Lower lobe of right lung (tissue), 2 donors: ENCODE data around the gene NR0B2. TPM values are rescaled to one million over a fixed set of nuclear protein-coding genes. Genes with fewer than 3 reads are reported as not detected.

Source experiments
- ATAC-seq, 2 donors: fragments of 200-7000 bp; cut with Tn5 transposase; one replicate each; pipeline ENCODE4 v1.9.1; 2020 to 2022; ENCODE audit warnings: mild to moderate bottlenecking in 2 of 2, moderate library complexity in 2 of 2
- DNase-seq: peaks from one replicate; pipeline ENCODE4 v3.0.0-alpha.2; 2020
- H3K27ac ChIP-seq: fragments of 200-600 bp; one replicate; pipeline ENCODE4 v1.8.0; 2022
- H3K27me3 ChIP-seq: fragments of 200-600 bp; one replicate; pipeline ENCODE4 v1.8.0; 2022; ENCODE audit warnings: low read depth
- H3K36me3 ChIP-seq: fragments of 200-600 bp; one replicate; pipeline ENCODE4 v1.8.0; 2022; ENCODE audit warnings: mild to moderate bottlenecking
- H3K4me1 ChIP-seq: fragments of 200-600 bp; one replicate; pipeline ENCODE4 v1.8.0; 2022
- H3K4me3 ChIP-seq: fragments of 200-600 bp; one replicate; pipeline ENCODE4 v1.8.0; 2022; ENCODE audit warnings: mild to moderate bottlenecking
- H3K9me3 ChIP-seq: fragments of 200-600 bp; one replicate; pipeline ENCODE4 v1.8.0; 2022
- CTCF ChIP-seq: fragments of 200-600 bp; IDR thresholded peaks from one replicate; pipeline ENCODE4 v1.8.0; 2022; ENCODE audit warnings: antibody characterized with exemption, mild to moderate bottlenecking
- intact Hi-C: fragments of 100-400 bp; cut with DNase I; formaldehyde crosslinking; loops from one replicate; pipeline ENCODE4 v1.11.0; 2022
- long read RNA-seq: library from polyadenylated mRNA; unstranded; transcript quantifications from one replicate; pipeline ENCODE4 v2.0.0, GENCODE V29; 2021
- total RNA-seq: library from RNA; stranded (reverse); fragmentation: NEBNext Ultra II Directional; extraction: Animal tissue kit (Norgen Biotek cat#: 25700); gene quantifications from one replicate; pipeline ENCODE4 v1.2.1, GENCODE V29; 2021
- donor health status: DM: no; HTN: yes; CAD: no; lungs with severe emphysema.

NR0B2 gene
- total RNA-seq, result 2.2 TPM
- long read RNA-seq, partial matches to known transcripts, result 0 of 1 reads
- long read RNA-seq, other reads (novel, unspliced or antisense), result 0 of 1 reads

DNA sequence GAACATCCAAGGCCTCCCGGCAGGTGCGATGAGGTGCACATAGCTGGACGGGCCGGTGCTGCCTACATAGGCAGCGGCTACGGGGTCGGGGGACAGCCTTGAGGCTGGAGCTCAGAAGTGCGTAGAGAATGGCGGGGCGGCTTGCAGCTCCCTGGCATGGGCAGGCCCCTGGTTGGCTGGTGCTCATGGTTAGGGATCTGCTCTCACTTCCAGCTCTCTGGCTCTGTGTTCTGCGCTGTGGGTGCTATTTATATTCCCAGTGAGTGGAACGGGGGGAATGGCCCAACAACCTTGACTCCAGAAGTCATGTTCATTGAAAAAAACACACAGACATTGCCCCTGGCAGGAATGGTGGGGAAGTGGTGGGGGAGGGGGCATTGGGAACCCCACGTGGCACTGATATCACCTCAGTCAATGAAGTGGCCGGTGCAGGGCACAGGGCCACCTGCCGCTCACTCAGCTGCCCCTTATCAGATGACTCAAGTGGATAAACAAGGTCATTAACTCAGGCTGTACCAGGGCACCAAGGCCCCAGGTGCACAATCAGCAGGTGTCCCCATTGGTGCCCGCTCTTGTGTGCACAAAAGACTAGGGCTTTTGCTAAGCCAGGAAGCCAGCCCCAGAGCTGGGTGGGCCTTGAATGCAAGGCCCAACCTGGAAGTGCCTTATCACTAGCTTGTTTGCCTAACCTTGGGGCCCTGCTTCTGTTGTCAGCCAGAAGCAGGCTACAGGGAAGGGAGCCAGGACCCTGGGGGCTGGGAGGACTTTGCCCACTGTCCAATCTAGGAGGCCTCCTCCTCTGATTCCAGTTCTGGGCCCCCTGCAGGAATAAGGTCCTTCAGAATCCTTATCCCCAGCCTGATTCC lies at the start of gene NR0B2:
Gene NR0B2, minus strand, starts transcription at position 222 of the 866 bp plus-strand sequence. Its CDS starts 35 bp downstream, at position 187.
- TF ChIP-seq CTCF, result no peak
- Histone ChIP-seq H3K4me3 (peak within 1 kb of the TSS; percentile 43), H3K9me3 (no peaks in the 10 kb centered on the region), H3K27me3 (no peaks in the 10 kb centered on the region), H3K4me1 (peaks cover 8% of the 10 kb centered on the region), H3K36me3 (no peaks in the 10 kb centered on the region), H3K27ac (peak within 1 kb of the TSS; percentile 84)
- DNase-seq, result peak; percentile 89
- peak; percentile 90 to 92 for ATAC-seq
- intact Hi-C loops, result no loop called here

DNA sequence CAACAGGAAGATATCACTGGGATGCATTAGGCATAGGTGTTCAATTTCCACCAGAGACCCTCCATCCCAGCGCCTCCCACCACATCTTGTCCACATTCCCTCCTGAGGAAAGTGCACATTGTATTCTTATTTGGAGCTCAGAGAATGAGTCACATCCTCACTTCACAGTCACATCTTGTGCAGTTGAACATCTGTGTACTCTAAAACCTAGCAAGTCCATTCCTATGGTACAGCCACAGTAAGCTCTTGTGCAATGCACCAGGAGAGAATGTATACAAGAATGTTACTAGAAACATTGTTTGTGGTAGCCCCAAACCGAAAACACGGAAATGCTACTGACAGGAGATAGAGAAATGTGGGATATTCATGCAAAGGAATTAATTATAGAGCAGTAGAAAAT lies 48.1 kb upstream of the NR0B2 start:
- Histone ChIP-seq H3K27ac (no peak overlapping the region), H3K9me3 (no peaks in the 10 kb centered on the region), H3K27me3 (peaks cover 36% of the 10 kb centered on the region), H3K36me3 (no peaks in the 10 kb centered on the region), H3K4me3 (no peak overlapping the region), H3K4me1 (peaks cover 17% of the 10 kb centered on the region)
- DNase-seq (no peak), ATAC-seq (no peak)
- intact Hi-C loops, result no loop called here
- TF ChIP-seq CTCF, result no peak

- Histone ChIP-seq H3K9me3 (no peaks in the 10 kb centered on the region), H3K4me3 (peak overlapping the region; percentile 64), H3K27ac (peak overlapping the region; percentile 75), H3K36me3 (no peaks in the 10 kb centered on the region), H3K4me1 (peaks cover 17% of the 10 kb centered on the region), H3K27me3 (peaks cover 33% of the 10 kb centered on the region)
- DNase-seq (no peak), ATAC-seq (peak in 1 of 2 donors; percentile 3)
- intact Hi-C loops, result no loop called here
- TF ChIP-seq CTCF, result no peak
Measured at GRCh38 chr1:26960625-26960966, 46.8 kb upstream of the NR0B2 start.

GRCh38 chr1:26959722-26960624 lies 46.2 kb upstream of the NR0B2 start, which contains the start of gene KDF1:
TSS of gene KDF1 (minus strand) at chr1:26960468. CDS start at chr1:26952380, 8,088 bp downstream.
- DNase-seq, result peak; percentile 92
- H3K27ac ChIP-seq, result peak within 1 kb of the TSS; percentile 75
- peak within 1 kb of the TSS; percentile 64 for H3K4me3 ChIP-seq
- no peaks in the 10 kb centered on the region for H3K36me3 ChIP-seq
- H3K9me3 ChIP-seq, result no peaks in the 10 kb centered on the region
- TF ChIP-seq CTCF, result no peak
- H3K4me1 ChIP-seq, result peaks cover 17% of the 10 kb centered on the region
- peak; percentile 99 for ATAC-seq
- H3K27me3 ChIP-seq, result peaks cover 33% of the 10 kb centered on the region
- intact Hi-C loops, result no loop called here

GRCh38 chr1:26959270-26959669 lies 45.5 kb upstream of the NR0B2 start:
- no peak for DNase-seq
- Histone ChIP-seq H3K27me3 (peaks cover 33% of the 10 kb centered on the region), H3K36me3 (no peaks in the 10 kb centered on the region), H3K27ac (no peak overlapping the region), H3K4me3 (peak overlapping the region; percentile 64), H3K4me1 (peaks cover 17% of the 10 kb centered on the region), H3K9me3 (no peaks in the 10 kb centered on the region)
- ATAC-seq, result no peak
- no peak for TF ChIP-seq CTCF
- intact Hi-C loops, result no loop called here
